Stimulated activated CD4-positive, alpha-beta T cell treated with anti-CD3 and anti-CD28 coated beads, Interleukin-15, amount 100 ng/mL, for 48 hours (primary cell): Measurements from ENCODE around the gene RSBN1L.

ENCODE experiments used
- DNase-seq, 2 donors: peaks; one replicate each; pipeline ENCODE4 v3.0.0-alpha.2; 2020; ENCODE audit warnings: low read depth in 2 of 2

Gene RSBN1L

DNA sequence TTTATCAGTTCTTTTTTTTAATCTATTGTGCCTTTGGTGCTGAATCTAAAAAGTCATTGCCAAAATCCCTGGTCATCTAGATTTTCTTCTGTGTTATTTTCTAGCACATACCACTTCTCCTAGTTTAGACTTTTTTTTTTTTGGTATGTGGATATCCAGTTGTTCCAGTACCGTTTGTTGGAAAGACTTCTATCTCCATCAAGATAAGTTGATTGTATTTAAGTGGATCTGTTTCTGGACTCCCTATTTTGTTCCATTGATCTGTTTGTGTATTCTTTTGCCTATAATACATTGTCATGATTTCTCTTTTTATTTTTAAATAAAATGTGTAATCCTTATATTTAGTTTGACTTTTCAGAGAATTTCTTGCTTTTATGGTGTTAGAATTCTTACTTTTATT lies 35.5 kb downstream of the RSBN1L start:
- DNase-seq, result no peak

DNA sequence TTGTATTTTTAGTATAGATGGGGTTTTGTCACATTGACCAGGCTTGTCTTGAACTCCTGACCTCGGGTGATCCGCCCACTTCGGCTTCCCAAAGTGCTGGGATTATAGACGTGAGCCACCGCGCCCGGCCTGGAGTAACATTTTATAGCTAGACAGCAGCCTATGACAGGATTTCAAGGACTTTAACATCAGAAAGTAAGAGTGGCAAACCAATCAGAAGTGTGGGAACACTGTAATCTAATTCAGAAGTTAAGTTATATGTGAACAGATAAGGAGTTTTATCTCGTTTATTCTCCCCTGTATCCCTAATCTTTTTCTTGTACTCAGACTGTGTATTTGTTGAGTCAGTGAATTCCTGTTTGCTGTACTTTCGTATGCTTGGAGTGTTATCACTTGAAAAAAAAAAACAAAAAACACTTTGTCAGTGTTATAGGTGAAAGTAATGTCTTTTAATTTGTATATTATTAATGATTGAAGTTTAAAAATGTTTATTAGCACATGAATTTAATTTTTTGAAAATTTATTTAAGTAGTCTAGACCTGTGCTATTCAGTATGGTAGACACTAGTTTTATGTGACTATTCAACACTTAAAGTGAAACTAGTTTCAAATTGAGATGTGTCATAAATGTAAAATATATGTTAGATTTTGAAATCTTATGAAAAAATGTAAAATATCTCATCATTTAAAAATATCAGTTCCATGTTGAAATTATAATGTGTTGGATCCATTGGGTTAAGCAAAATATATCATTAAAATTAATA lies 38.6 kb downstream of the RSBN1L start:
- no peak for DNase-seq

DNA sequence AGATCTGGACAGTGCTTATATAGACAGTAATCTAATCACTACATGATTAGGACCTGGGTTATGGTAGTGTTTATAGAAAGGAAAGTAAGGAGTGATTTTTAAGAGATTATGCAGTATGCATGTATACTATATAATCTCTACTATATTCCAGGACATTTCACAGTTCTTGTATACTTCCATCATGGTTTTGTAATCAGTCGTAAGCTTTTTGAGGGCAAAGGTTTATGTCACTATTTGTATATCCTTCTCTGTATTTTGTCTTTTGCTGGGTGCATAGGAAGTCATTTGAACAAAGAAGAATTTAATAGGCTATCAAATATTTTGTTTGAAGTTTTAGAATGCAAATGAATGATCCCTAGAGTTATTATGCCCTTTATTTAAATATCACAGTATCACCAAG lies 39.2 kb downstream of the RSBN1L start:
- DNase-seq, result no peak

DNA sequence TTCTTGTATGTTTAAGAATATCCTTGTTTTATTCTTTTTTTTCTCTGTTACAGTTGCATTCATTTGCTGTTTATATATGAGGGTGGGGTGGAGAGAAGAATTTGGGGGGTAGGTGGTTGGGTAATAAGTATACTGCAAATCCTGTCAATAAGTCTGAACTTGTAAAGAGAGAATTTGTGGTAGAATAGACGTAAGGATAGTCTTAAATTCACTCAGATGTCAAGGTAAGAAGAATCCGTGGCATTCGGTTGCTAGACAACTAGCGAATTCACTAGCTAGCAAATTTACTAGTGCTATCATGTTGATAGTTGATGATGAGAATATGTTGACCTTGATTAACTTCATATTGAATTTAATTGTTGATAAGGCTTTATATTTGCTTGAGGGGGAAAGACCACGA lies 40.7 kb downstream of the RSBN1L start:
- no peak for DNase-seq

DNA sequence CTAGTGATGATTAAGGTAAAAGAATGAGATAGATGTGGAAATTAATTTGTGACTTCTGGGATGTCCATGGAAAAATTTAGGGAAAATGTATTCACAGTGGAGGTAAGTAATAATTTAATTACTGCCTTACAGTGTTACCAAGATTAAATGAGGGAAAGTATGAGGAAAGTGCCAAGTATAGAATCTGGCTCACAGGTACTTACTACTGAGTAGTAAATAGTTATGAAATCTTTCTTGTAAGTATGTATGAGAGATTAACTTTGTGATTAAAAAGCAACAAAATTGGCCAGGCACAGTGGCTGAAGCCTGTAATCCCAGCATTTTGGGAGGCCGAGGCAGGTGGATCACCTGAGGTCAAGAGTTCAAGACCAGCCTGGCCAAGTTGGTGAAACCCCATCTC lies 42.1 kb downstream of the RSBN1L start:
- DNase-seq, result no peak

DNA sequence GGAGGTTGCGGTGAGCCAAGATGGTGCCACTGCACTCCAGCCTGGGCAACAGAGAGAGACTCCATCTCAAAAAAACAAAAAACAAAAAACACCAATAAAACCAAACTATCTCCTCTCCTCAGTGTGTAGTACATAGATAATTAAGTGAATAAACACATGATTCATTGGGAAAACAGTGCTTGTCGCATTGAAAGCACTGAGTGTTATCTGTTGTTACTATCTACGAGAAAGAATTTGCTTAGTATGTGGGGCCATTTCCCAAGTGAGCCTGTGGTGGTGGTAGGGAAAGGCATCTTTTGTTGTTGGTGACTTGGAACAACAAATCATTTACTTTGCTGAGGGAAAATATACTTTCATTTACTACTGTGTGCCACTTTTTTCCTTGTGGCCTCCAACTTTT lies 42.6 kb downstream of the RSBN1L start:
- no peak for DNase-seq

DNA sequence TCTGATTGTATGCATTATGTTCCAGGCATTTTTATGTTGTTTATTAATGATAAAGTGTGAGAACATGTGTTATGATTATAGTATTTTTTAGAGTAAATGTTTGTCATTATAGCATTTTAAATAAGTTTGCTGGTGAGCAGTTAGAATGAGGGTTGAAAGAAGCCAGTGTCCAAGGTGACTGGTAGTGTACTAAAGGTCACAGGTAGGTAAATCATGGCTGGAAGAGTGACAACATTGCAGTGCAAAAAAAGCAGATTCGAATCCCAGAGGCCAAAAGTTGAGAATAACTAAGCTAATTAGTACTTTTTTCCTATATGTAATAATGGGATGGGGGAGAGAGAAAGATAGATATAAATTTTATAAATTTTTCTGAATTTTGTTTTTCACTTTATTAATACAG lies 44.0 kb downstream of the RSBN1L start:
- DNase-seq, result no peak

DNA sequence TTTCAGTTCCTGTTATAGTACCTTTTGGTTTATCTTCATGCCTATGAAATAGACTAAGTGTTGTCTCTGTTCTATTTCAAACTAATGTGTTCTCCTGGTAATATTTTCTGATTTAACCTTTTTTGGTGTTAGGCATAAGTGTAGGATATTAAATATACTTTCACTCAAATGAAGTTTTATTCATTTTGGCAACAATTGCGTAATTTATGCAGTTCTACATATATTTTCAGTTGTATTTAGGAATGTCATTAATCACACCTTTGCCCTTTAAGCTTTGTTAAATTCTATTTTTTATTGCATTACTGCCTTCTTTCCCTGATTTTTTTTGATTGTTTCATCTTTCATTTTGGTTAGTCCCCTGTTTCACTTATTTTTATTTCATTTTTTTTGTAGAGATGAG lies 47.3 kb downstream of the RSBN1L start:
- DNase-seq, result no peak

DNA sequence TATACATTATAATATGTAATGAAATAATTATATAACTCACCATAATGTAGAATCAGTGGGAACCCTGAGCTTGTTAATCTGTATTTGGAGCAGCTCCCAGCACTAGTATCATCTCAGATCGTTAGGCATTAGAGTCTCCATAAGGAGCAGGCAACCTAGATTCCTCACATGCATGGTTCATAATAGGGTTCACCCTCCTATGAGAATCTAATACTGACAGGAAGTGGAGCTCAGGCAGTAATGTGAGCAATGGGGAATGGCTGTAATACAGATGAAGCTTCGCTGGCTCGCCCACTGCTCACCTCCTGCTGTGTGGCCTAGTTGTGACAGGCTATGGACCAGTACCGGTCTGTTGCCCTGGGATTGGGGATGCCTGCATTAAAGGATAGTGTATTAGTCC lies 49.5 kb downstream of the RSBN1L start:
- DNase-seq, result no peak

DNA sequence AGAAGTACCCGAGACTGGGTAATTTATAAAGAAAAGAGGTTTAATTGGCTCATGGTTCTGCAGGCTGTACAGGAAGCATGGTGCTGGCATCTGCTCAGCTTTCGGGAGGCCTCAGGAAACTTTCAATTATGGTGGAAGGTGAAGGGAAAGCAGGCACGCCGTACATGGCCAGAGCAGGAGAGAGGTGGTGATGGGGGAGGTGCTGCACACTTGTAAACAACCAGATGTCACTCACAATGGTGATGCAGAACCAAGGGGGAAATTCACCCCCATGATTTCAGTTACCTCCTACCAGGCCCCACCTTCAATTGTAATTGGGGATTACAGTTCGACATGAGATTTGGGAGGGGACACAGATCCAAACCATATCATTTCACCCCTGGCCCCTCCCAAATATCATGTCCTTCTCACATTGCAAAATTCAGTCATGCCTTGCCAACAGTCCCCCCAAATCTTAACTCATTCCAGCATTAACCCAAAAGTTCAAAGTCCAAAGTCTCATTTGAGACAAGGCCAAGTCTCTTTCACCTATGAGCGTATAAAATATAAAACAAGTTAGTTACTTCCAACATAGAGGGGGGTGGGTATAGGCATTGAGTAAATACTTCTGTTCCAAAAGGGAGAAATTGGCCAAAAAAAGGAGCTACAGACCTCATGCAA lies 50.0 kb downstream of the RSBN1L start:
- DNase-seq, result no peak

DNA sequence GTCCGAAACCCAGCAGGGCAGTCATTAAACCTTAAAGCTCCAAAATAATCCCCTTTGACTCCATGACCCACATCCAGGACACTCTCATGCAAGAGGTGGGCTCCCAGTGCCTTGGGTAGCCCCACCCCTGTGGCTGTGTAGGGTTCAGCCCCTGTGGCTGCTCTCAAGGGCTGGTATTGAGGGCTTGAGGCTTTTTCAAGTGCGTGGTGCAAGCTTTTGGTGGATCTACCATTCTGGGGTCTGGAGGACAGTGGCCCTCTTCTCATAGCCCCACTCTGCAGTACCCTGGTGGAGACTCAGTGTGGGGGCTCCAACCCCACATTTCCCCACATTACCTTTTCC lies 50.5 kb downstream of the RSBN1L start:
- no peak for DNase-seq

DNA sequence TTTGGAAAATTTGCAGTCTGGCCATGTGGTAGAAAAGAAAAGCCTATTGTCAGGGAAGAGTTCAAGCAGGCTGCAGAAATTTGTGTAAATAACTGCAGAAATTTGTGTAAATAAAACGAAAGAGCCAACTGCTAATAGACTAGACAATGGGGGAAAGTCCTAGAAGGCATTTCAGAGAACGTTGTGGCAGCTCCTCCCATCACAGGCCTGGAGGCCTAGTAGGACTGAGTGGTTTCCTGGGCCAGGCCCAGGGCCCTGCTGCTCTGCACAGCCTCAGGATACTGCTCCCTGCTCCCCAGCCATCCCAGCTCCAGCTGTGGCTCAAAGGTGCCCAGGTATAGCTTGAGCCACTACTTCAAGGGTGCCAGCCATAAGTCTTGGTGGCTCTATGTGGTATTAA lies 50.9 kb downstream of the RSBN1L start:
- DNase-seq, result no peak

DNA sequence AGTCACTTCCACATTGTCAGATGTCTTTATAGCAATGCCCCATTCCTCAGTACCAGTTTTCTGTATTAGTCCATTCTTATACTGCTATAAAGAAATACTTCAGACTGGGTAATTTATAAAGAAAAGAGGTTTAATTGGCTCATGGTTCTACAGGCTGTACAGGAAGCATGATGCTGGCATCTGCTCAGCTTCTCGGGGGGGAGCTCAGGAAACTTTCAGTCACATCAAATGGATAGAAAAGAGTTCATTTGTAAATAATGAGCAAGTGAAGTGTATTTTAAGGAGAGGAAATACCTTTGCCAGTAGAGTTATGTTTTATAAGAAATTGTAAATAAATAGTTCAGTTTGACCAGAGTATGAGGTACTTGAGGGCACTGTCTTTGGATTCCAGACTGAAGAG lies 51.5 kb downstream of the RSBN1L start:
- no peak for DNase-seq

DNA sequence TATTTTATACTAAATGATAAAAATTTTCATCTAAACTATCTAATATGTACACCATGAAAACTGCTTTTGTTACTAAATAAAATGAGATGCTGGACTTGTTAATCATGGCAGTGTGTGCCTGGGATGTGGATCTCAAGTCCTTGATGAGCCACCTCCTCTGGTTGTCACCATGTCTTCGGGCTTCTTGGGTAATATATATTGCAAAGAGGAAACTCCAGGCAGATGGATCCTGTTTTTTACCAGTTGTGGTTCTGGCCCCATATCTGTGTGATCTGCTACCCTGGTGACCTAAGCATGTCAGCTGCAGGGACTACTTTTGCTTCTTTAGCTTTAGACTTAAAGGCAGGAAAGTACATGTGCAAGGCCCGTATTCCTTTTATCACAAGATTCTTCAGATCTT lies 55.8 kb downstream of the RSBN1L start:
- no peak for DNase-seq

DNA sequence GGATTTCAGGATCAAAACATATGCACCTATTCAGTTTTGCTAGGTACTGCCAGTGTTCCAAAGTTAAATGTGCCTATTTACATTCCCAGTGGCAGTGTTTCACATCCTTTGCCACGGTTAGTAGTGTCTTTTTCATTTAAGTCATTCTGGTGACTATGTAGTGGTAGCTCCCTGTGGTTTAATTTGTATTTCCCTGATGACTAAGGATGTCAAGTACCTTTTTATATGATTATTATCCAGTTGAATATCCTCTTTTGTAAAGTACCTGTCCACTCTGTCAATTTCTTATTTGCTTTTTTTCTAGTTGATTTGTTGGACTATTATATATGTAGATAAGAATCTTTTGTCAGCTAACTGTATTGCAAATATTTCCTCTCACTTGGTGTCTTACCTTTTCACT lies 56.9 kb downstream of the RSBN1L start:
- no peak for DNase-seq

DNA sequence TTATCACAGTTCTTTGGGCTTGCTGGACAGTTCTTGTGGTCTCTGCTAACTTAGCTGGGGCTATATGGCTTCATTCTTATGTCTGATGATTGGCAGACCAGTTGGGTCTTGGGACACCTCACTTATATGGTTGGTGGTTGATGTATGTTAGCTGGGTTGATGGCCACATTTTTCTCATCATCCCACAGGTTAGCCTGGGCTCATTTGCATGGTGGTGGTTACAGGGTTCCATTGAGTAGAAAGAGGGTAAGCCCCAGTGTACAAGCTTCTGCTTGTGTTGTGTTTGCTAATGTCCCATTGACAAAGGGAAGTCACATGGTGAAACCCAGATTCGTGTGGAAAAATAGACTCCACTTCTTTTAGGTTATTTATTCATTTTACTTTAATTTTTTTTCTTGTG lies 61.3 kb downstream of the RSBN1L start:
- no peak for DNase-seq

DNA sequence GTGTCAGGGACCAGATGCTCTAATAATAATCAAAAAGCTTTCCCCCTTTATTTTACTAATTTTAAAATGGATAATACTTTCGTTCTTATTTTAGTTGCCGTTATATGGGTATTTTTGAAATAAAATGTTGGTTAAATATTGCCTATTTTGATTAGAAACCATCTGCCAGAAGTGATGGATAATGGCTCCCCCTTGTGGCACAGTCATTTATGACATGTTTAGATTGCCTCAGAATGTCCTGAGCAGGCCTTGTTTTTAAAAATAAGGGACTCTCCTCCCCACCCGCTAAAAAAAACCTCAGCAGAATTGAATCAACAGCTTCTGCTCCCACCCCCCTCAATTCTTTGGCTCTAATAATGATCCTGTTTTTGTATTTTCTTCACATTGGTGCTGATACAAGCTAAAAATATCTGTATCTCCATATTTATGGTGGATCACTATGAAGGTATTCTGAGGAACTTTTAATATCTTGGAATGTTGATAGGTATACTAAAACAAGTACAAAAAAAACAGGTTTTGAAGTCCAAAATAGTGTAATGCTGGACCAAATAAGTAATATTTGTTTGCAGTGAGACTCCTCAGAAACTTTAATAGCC lies 63.1 kb downstream of the RSBN1L start:
- DNase-seq, result peak; percentile 31 to 59

DNA sequence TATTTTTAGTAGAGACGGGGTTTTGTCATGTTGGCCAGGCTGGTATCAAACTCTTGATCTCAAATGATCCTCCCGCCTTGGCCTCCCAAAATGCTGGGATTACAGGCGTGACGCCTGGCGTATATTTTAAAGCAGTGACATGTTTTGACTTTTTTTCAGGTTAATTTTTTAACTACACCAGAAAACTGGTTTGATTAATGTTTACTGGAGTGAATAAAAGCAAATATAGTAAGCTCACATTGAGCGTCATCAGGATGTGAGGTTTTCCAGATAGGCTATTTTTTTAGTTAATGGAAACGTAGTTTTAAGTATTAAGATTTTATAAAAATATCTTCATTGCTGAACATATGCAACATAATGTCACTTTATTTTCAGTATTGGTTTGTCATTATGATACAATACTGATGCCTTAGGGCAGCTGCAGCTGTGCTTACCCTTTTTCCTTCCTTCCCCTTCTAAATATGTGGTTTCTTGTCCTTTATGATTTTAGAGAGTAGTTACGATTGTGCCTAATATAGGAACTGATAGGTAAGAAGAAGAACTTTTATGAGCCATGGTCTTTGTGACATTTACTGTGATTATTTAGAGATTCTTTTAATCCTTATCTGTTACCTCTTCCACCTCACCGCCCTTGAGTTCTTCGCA lies 64.7 kb downstream of the RSBN1L start:
- no peak for DNase-seq

DNA sequence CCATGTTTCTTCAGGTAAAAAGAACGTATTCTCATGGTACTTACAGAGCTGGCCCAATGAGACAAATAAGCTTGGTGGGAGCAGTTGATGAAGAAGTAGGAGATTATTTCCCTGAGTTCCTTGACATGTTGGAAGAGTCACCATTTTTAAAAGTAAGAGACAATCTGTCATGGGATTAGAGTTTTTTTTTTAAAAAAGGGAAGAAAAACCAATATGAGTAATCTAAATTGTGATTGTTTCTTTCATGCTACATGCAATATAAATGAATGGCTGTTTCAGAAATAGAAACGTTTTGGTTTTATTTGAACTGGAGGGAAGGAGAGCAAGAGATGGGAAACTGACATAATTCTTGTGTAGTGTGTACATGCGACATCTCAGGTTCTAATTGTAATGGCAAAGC lies 69.2 kb downstream of the RSBN1L start:
- DNase-seq, result no peak

DNA sequence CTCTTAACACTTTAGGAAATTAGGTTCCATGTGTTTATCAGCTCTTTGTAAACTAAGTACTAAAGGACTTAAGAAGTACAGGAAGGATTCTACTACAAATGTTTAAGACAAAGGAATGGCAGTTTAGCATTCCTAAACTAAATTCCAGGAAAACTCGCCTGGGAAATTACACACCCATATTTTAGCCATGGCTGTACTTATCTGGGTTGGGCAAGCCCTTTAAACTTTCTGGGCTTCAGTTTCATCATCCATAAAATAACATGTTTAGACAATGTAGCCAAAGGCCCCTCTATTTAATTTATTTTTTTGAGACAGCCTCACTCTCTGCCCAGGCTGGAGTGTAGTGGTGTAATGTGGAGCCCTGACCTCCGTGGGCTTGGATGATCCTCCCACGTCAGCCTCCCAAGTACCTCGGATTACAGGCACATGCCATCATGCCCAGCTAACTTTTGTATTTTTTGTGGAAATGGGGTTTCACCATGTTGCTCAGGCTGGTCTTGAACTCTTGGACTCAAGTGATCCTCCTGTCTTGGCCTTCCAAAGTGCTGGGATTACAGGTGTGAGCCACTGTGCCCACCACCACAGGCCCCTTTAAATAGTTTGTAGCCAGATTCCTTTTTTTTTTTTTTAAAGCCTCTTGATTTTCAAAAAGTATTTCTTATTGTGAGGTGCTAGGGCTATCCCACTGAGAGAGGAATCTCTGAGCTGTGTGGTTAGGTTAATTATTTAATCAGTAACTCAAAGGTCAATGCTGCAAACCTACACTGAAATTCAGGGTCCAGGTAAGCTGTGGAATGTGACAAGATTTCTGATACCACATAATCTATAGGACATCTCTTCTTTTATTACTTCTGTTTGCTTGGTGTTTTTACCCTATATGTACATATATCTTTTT lies 69.9 kb downstream of the RSBN1L start:
- no peak for DNase-seq

DNA sequence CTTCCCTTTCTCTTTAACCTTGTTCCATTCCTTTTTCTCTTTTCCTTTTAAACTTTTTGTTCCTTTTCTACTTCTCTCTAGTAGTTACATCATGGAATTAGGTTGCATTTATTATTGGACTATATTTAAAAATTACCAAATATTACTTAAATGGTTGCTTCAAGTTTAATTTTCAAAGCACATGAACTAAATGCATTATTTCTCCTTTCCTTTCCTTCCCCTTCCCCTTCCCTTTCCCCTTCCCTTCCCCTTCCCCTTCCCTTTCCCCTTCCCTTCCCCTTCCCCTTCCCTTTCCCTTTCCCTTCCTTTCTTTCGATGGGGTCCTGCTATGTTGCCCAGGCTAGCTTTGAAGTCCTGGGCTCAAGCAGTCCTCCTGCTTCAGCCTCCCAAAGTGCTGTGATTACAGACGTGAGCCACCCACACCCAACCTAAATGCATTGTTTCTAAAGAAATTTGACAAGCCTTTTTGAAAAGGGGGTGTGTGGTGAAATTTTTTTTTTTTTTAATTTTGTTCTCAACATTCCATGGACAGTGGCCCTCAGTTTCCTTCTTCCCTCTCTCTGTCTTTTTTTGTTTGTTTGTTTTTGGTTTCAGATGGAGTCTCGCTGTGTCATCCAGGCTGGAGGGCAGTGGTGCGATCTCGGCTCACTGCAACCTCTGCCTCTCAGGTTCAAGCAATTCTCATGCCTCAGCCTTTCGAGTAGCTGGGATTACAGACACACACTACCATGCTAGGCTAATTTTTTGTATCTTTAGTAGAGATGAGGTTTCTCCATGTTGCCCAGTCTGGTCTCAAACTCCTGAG lies 70.7 kb downstream of the RSBN1L start:
- no peak for DNase-seq
